Loucy (cell line): ENCODE data around the gene AMIGO3.

ENCODE experiments used
- CTCF ChIP-seq: fragments of 200-600 bp; sonication (generic); conservative IDR thresholded peaks from 2 replicates; pipeline ENCODE4 v1.5.1; 2014; ENCODE audit warnings: mild to moderate bottlenecking, antibody characterized with exemption, low read length
- EZH2phosphoT487 ChIP-seq: fragments of 200-600 bp; IDR thresholded peaks from 2 replicates; pipeline ENCODE4 v1.6.1; 2018; ENCODE audit warnings: antibody characterized with exemption, mild to moderate bottlenecking, moderate library complexity, borderline replicate concordance

GRCh38 chr3:49750056-49750455 is 30.6 kb upstream of the AMIGO3 start:
- TF ChIP-seq CTCF: no peak
- TF ChIP-seq EZH2phosphoT487: no peak
